Measurements from ENCODE around the gene CRIP2. TPM values are rescaled to one million over a fixed set of nuclear protein-coding genes. Genes with fewer than 3 reads are reported as not detected.

The CRIP2 gene
- total RNA-seq, 2 donors from 2014 or later, result 65.9 to 96.6 TPM

DNA sequence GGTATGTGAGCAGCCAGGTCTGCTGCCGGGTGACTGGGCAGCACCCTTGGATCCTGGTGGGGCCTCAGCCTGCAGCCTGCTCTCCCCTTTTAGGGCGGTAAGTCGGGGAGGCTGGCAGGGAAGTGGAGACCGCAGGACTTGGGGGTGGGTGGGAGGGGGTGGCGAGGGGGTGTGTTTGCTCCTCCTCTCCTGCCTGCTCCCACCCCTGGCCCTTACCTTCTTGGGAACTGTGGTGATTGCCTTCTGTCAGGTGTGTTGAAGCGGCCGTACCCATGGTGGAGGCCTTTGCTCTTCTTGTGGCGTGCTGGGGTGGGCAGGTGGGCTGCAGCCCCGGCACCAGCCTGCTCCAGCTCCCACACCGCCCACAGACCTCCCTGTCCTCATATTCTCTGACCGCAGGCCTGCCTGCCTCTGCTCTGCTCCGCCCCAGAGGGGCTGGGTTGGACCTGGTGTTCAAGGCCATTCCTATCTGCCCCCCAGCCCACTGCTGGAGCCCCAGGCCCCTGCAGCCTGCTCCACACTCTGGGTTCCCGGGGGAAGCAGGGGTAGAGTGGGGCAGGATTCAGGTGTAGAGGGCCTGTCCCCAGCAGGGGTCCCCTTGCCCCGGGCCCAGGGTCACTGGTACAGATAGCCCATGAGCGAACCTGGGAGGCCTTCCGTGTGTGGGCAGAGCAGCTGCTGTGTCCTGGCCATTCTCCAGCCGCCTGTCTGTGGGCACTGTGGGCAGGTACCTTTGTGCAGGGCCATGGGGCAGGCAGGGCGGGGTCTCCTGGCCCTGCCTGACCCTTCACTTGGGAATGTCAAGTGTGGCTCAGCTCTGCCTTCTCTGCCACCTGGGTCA is 21.6 kb downstream of the CRIP2 start:
- ATAC-seq (no peak), DNase-seq (no peak)
- Histone ChIP-seq H3K27ac (no peak overlapping the region), H3K36me3 (replicated peaks in 1 of 2; ENCODE audit: insufficient read depth in 1 of 2, low read depth in 2 of 2) (no peaks in the 10 kb centered on the region), H3K9me3 (no peaks in the 10 kb centered on the region), H3K4me1 (peaks cover 13% of the 10 kb centered on the region), H3K4me3 (no peak overlapping the region), H3K27me3 (no peaks in the 10 kb centered on the region)
- WGBS, 2 donors, result 57 to 65% methylated on average over 6 to 17 of the region's 18 CpGs
- TF ChIP-seq POLR2A (IDR thresholded peaks at IDR 0.05), result no peak
- TF ChIP-seq, protein P1, sequence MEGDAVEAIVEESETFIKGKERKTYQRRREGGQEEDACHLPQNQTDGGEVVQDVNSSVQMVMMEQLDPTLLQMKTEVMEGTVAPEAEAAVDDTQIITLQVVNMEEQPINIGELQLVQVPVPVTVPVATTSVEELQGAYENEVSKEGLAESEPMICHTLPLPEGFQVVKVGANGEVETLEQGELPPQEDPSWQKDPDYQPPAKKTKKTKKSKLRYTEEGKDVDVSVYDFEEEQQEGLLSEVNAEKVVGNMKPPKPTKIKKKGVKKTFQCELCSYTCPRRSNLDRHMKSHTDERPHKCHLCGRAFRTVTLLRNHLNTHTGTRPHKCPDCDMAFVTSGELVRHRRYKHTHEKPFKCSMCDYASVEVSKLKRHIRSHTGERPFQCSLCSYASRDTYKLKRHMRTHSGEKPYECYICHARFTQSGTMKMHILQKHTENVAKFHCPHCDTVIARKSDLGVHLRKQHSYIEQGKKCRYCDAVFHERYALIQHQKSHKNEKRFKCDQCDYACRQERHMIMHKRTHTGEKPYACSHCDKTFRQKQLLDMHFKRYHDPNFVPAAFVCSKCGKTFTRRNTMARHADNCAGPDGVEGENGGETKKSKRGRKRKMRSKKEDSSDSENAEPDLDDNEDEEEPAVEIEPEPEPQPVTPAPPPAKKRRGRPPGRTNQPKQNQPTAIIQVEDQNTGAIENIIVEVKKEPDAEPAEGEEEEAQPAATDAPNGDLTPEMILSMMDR (IDR thresholded peaks at IDR 0.05), result no peak
- intact Hi-C loops (cut with DNase I), result no loop called here

DNA sequence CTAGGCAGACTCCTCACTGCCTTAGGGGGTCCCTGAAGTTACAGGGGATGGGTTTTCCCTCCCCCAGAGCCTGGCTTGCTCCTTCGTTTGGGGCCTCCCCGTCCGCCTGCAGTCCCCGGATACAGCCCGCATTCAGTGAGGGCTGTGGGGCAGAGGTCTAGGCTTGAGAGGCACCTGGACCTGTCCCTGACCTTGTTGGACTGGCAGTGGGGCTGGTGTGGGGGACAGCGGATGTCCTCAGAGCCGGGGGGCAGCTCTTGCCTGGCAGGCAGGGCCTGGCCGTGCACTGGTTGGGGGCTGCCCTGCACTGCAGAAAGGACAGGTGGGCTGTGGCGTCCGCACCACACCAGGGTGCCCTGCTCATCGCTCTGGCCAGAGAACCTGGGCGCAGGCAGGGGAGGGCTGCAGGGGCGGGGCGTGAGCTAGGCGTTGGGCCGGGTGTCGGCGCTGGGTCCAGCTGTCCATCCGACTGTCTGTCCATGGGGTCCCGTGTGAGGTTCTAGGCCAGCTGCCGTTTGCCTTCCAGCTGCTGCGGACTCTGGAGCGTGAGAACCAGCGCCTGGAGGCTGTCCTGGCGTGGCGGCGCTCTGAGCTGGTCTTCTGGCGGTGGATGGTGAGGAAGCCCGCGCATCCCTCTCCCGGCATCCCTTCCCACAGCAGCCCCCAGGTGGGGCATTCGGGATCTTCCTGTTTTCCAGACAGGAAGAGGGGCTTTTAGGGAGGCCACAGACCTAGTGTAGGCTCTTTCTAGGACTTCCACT is 22.4 kb downstream of the CRIP2 start:
- Histone ChIP-seq H3K27me3 (no peaks in the 10 kb centered on the region), H3K27ac (no peak overlapping the region), H3K9me3 (no peaks in the 10 kb centered on the region), H3K36me3 (replicated peaks in 1 of 2; ENCODE audit: insufficient read depth in 1 of 2, low read depth in 2 of 2) (no peaks in the 10 kb centered on the region), H3K4me1 (peaks cover 5% of the 10 kb centered on the region), H3K4me3 (no peak overlapping the region)
- intact Hi-C loops (cut with DNase I), result no loop called here
- ATAC-seq (no peak), DNase-seq (no peak)
- TF ChIP-seq POLR2A (IDR thresholded peaks at IDR 0.05), result no peak
- TF ChIP-seq, protein P1 (IDR thresholded peaks at IDR 0.05), result no peak
- WGBS, 2 donors, result 93 to 100% methylated on average over 4 to 26 of the region's 32 CpGs

DNA sequence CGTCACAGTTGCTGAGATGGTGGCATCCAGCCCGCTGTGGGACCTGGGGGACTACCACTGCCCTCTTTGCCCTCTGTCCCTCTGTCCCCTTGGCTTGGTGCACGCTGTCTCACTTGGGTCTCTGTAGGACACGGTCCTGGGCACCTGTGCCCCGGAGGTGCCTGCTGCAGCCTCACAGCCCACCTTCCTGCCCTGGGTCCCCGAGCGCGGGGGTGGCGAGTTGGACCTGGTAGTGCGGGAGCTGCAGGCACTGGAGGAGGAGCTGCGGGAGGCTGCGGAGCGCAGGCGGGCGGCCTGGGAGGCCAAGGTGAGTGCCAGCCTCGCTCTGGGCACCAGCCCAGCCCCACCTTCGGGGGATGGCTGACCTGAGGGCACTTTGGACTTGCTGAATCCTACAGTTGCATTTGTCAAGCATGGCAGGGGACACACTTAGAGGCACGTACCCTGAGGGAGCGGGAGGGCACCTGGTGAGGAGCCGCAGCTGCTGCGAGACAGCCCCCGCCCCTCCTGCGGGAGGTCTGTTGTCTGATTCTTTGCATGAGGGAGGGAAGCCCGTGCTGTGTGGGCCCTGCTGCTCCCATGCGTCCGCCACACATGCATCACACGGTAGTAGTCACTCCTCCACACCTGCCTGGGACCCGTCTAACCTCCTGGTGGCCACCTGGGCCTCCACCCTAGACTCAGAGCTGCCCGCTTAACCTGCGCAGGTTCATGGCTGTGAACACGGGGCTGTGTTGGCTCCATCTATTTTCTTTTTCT is 23.2 kb downstream of the CRIP2 start:
- no peak overlapping the region for H3K27ac ChIP-seq
- 87 to 90% methylated on average over 11 to 27 of the region's 31 CpGs for WGBS, 2 donors
- no peak for DNase-seq
- no peaks in the 10 kb centered on the region for H3K27me3 ChIP-seq
- H3K9me3 ChIP-seq, result no peaks in the 10 kb centered on the region
- TF ChIP-seq, protein P1 (IDR thresholded peaks at IDR 0.05), result no peak
- no peak for TF ChIP-seq POLR2A (IDR thresholded peaks at IDR 0.05)
- intact Hi-C loops (cut with DNase I), result no loop called here
- no peak for ATAC-seq
- H3K4me1 ChIP-seq, result no peaks in the 10 kb centered on the region
- H3K4me3 ChIP-seq, result no peak overlapping the region
- H3K36me3 ChIP-seq (replicated peaks in 1 of 2; ENCODE audit: insufficient read depth in 1 of 2, low read depth in 2 of 2), result no peaks in the 10 kb centered on the region

DNA sequence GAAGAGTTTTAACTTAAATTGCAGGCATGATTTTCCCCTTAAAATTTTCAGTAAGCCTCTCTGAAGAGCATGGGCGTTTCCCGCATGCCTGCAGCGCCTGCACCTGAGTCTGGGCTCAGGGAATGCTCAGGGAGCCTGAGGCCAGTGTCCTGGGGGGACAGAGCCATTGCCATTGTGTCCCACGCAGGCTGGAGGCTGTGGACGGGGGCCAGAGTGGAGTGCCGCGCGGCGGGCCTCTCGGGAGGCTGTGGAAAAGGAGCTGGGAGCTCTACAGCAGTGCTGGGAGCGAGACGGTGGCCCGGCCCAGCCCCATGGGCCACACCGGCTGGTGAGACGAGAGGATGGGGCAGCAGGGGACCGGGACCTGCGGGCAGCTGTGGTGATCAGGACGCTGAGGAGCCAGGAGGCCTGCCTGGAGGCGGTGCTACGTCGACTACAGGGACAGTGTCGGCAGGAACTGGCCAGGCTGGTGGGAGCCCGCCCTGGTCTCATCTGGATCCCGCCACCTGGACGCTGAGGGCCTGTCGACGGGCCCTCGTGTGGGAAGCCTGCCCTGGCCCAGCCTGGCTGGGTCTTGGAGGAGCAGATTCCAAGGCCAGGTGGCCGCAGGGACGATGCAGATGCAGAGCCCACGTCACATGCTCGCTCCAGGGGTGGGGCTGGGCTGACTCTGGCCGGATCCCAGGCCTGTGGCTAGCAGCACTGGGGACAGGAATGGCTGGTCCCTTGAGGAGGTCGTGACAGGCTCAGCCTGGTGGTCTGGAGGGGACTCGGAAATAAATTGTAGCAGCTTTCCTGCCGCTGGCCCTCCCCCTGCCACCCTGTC is 24.0 kb downstream of the CRIP2 start:
- whole genome bisulfite sequencing, 2 donors, result 80 to 94% methylated on average over 25 to 36 of the region's 36 CpGs
- ATAC-seq, result no peak
- no peaks in the 10 kb centered on the region for H3K36me3 ChIP-seq (replicated peaks in 1 of 2; ENCODE audit: insufficient read depth in 1 of 2, low read depth in 2 of 2)
- TF ChIP-seq, protein P1 (IDR thresholded peaks at IDR 0.05), result no peak
- no peak for TF ChIP-seq POLR2A (IDR thresholded peaks at IDR 0.05)
- no peaks in the 10 kb centered on the region for H3K9me3 ChIP-seq
- DNase-seq, result no peak
- intact Hi-C loops (cut with DNase I), result no loop called here
- H3K4me3 ChIP-seq, result no peak overlapping the region
- H3K27ac ChIP-seq, result no peak overlapping the region
- H3K4me1 ChIP-seq, result no peaks in the 10 kb centered on the region
- H3K27me3 ChIP-seq, result no peaks in the 10 kb centered on the region

Measured in body of pancreas (tissue), 4 donors.